ENCODE results near the gene CTNNA3.

CTNNA3 gene

DNA sequence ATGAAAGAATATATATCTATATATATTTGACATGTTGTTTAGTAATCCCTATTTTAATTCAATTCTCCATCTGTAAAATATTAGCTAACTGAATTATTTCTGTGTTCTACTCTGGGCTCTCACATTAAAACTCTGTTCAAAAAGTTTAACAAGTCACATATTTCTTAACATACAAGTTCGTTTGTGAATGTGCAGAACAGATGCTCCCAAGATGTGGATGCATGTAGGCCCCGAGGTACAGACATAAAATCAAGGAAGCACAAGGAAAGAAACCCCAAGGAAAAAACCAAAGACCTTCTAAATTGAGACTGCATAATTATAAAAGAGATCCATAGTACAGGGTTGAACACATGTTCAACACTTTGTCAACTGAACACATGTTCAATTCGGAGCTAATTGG is 595.0 kb downstream of the CTNNA3 start:
- no peak for DNase-seq

DNA sequence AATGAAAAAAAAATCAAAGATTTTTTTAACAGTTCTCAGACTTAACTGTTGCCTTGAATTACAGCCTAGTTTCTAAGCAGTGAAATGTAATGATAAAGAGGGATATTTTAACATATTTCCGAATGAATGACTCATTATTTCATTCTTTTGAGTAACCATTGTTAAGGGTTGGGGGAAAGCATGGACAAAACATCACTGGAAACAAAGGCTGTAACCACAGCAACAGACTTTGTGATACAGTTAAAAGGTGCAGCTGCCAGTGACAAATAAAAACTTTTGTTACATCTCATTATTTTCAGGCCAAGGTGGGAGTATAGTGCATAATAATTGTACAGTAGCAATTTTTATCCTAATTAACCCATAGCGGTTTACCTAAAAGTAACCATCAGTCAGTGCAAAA is 597.5 kb downstream of the CTNNA3 start:
- DNase-seq = no peak

DNA sequence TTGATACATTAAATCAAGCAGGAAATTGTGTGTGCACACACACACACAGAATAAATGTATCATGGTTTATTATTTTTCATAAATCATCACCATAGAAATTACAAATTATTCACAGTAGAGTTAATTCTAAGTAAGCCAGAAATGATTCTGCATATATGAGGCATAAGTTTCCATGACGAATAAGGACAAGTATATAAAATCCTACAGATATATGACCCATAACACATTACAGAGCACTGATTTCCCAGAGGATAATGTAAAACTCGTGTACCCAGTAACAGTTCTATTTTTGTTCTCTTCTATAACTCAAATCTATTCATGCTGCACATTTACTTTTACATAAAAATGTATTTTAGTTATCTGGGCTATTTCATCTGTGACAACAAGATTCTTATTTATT is 600.5 kb downstream of the CTNNA3 start:
- DNase-seq = no peak

DNA sequence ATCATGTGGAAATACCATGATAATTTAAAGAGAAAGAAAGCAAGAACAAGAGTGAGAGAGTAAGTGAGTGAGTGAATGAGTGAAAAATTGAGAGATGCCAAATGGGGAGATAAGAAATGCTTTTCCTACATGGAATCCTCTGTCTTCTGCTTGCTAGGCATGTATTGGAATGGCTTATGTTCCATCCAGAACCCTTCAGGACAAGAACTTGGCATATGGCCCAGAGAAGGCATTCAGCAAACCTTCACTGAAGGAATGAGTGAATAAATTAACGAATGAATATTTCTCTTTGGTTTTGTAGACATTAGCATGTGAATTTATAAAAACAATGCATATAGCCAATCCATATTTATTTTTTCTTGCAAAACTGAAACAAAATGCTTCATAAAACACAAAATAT is 608.0 kb downstream of the CTNNA3 start:
- no peak for DNase-seq

- no peak for DNase-seq
Observed at GRCh38 chr10:67087135-67087425, 608.9 kb downstream of the CTNNA3 start.

DNA sequence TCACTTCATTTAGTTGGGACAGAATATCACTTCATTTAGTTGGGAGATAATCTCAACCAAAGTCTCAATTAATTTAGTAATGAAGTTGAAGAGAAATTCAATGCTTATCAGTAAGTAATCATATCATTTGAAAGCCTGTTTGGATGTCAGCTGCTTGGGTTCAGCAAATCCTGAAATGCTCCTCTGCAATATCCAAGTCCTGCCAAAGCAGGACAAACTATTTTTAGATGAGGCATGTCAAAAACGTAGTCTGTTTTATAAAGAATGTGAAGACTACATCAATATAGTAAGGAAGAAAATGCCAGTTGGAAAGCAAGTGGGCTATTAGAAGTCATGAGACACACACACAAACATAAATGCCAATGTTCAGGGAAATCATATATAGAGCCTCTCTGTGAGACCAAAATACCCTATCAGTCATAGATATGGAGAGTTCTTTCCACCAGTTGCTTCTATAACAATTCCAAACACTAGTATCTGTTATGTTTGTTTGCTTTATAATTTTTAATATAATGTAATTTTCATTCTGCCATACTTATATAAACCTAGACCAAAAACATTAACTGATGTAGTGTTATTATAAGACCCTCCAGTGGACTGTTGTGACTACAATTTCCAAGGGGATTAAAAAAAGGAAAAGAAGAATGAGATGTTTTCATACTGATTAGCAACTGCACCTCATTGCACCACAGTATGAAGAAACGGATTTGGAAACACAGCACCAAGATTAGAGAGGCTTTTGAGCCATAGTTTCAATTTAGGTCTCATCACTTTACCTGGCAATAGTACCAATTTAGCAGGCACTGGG is 609.5 kb downstream of the CTNNA3 start:
- DNase-seq = no peak

DNA sequence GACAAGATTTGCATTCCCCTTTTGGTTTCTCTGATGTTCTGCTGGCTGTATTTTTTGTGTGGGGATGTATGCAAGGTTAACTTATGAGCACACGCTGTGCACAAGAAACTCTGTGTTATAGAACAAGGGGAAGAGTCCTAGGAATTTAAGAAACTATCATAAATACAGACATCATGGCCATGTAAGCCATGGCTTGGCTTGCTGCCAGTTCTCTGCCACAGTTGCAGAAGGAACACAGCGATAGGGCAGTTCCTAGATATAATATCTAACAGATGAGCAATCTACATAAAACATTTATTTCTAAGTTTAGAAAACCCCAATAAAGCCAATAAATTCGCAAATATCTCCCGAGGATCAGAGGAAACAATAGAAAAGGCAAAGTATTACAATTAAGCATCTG is 616.9 kb downstream of the CTNNA3 start:
- DNase-seq = no peak

DNA sequence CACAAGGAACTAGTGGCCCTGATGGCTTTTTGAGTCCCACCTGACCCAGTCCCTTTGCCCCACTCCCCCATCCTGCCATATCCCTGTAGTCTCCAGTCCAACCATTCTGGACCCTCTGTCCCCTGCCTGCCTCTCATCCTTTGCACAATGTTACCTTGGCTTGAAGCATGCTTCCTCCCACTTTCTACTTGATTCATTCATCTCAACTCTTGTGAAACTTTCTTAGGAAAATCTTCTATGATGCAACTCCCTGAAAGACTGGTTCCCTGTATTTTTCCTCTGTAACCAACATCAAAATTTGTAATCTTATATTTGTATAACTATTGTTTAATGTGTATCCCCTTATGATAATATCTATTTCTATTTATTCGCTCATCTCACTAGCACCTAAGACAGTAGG is 618.6 kb downstream of the CTNNA3 start:
- no peak for DNase-seq

DNA sequence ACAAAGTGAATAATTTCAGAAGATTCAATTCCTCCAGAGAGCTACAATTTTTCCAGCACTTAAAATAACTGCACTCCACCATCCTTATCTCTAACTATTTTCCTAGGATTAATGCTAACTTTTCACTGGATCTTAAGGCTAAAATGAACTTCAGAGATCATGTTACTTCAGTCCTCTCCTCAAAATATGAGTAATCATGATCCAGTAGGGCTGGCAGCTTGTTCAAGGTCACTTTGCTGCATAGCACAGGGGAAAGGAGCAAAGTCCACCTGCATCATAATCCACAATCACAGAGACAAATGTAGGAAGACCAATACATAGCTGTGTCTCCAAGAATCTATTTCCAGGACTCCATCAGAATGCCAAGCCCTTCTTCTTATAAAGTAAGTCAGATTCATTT is 619.9 kb downstream of the CTNNA3 start:
- DNase-seq = no peak

- no peak for DNase-seq
Observed at GRCh38 chr10:67075491-67075971, 620.5 kb downstream of the CTNNA3 start.

GRCh38 chr10:67072654-67073053 is 623.3 kb downstream of the CTNNA3 start:
- DNase-seq = no peak

GRCh38 chr10:67050415-67050814 is 645.6 kb downstream of the CTNNA3 start:
- DNase-seq = no peak

DNA sequence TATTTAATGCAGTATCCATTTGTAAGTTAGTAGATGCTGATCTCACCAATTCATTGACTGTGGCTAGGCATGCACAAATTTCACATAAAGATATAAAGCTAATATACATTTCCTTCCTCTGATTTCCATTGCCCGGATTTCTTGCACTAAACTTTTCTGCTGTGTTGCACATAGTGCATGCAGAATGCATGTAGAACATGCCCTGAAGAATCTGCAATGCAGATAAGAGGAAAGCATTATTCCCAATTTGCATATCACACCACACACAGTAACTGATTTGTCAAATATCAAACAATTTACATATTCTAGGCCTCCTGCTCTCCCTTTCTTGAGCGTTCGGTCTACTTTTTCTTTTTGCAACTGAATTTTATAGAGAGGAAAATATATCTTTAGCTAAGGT is 646.0 kb downstream of the CTNNA3 start:
- no peak for DNase-seq

- no peak for DNase-seq
Observed at GRCh38 chr10:67046507-67046906, 649.5 kb downstream of the CTNNA3 start.

- no peak for DNase-seq
Observed at GRCh38 chr10:67045404-67045803, 650.6 kb downstream of the CTNNA3 start.

DNA sequence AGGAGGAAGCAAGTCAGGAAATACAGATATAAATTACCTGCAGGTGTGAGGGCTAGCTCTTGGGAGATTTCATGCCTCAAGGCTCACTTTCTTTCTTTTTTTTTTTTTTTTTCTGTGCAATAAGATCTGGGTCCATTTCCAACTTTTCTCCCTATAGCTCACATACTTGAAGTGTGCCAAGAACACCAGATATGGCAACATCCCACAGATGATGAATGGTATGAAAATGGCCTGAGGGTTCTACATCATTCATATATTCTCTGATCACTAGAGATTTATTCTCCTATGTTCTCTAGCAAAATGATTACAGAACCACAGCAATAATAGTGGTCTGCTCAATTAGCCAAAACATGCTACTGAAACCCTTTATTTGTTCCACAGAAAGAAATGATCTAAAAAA is 653.0 kb downstream of the CTNNA3 start:
- no peak for DNase-seq

GRCh38 chr10:67036808-67037207 is 659.2 kb downstream of the CTNNA3 start:
- no peak for DNase-seq

- no peak for DNase-seq
Observed at GRCh38 chr10:67033878-67034277, 662.1 kb downstream of the CTNNA3 start.

GRCh38 chr10:67022099-67022498 is 673.9 kb downstream of the CTNNA3 start:
- DNase-seq = no peak

DNA sequence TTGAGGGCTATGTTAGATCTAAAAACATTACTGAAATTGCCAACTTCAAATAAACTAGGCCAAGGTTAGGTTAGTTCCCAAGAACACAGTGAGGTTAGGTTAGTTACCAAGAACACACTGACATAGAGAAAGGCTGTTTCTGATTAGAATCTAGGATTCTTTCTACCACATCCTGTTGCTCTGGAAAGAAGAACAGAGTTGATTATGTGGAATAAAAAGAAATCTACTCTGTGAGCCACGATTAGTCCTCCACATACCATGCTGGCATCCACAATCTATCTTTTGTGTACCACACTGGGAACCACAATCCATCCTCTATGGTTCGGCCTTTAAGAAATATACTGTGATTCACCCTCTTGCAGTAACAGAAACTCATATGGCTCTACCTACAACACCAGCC is 678.8 kb downstream of the CTNNA3 start:
- DNase-seq = no peak

DNA sequence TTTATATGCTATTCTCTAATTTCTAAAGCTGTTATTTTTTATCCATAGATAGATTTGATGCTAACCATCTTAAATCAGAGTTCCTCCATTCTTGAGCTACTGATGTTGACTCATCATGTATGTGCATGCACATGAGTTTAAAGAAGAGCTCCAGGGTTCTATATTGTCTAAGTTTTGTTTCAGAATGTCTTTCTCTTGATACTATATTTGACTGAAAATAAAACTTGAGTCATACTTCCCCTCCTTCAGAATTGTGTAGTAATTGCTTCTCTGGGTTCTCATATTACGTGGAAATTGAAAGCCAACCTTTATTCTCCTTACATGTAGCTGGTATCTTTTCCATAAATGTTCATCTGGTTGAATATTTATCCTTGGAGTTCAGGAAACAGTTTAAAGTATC is 680.8 kb downstream of the CTNNA3 start:
- no peak for DNase-seq

- DNase-seq = no peak
Observed at GRCh38 chr10:67011981-67012380, 684.0 kb downstream of the CTNNA3 start.

GRCh38 chr10:67011480-67011879 is 684.5 kb downstream of the CTNNA3 start:
- DNase-seq = no peak

DNA sequence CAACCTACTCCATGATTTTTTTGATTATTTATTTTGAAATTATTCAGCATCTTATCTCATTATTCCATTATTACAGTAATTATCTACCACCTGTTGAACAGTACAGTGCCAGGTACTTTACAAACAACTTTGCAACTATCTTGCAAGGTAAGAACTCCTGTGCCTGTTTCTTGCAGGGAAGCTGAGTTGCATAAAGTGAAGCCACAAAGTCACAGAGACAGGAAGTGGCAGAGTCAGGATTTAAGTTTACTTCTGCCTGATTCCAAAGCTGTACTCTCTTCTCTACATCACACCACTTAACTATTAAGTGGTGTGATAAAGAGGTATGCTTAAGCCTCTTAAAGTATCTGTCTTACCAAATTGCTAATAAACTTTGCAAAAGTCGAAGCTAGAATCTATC is 690.0 kb downstream of the CTNNA3 start:
- no peak for DNase-seq

- no peak for DNase-seq
Observed at GRCh38 chr10:67004690-67005089, 691.3 kb downstream of the CTNNA3 start.

Data from GDM1 (cell line).